Measurements from ENCODE around the gene POLR3H. TPM values are rescaled to one million over a fixed set of nuclear protein-coding genes. Genes with fewer than 3 reads are reported as not detected.

The POLR3H gene
- polyA plus RNA-seq, 1 donor (not counting 4 experiments of a cell fraction or from before 2014, with no cell fraction given): 44.7 TPM

- Histone ChIP-seq H3K4me1 (ENCODE audit: control insufficient read depth, extremely low read depth, insufficient read depth, low read length) (no peaks in the 10 kb centered on the region), H3K4me3 (ENCODE audit: control insufficient read depth in 2 of 3, extremely low read depth in 1 of 3, insufficient read depth in 2 of 3, low read depth in 1 of 3, low read length in 3 of 3) (no peak overlapping the region), H3K27ac (ENCODE audit: control insufficient read depth, insufficient read depth, low read length) (no peak overlapping the region), H3K27me3 (ENCODE audit: control insufficient read depth, extremely low read depth, insufficient read depth, low read length) (no peaks in the 10 kb centered on the region), H3K36me3 (ENCODE audit: control insufficient read depth in 2 of 2, extremely low read depth in 1 of 2, insufficient read depth in 2 of 2, low read length in 2 of 2) (peaks cover 34 to 47% of the 10 kb centered on the region in 2 experiments), H3K9ac (ENCODE audit: control insufficient read depth, extremely low read depth, insufficient read depth, low read length) (no peak overlapping the region), H3K79me2 (ENCODE audit: control insufficient read depth, insufficient read depth, low read length) (no peaks in the 10 kb centered on the region), H3K9me3 (ENCODE audit: control insufficient read depth, low read depth, low read length) (no peaks in the 10 kb centered on the region), H3K4me2 (ENCODE audit: control insufficient read depth, extremely low read depth, insufficient read depth, low read depth, low read length) (no peak overlapping the region), H3K9me1 (ENCODE audit: control insufficient read depth, extremely low read depth, insufficient read depth, low read length) (peaks cover 3% of the 10 kb centered on the region), H4K20me1 (ENCODE audit: control insufficient read depth, extremely low read depth, insufficient read depth, low read length) (no peaks in the 10 kb centered on the region), H2AFZ (ENCODE audit: control insufficient read depth, low read length) (no peak overlapping the region)
- TF ChIP-seq EZH2 (IDR thresholded peaks at IDR 0.05; ENCODE audit: low read length): no peak
- TF ChIP-seq CTCF (optimal IDR thresholded peaks at IDR 0.05 in 1 of 3, IDR thresholded peaks at IDR 0.05 in 1 of 3, conservative IDR thresholded peaks at IDR 0.05 in 1 of 3; ENCODE audit: extremely low read depth in 1 of 3, insufficient read depth in 2 of 3, low read length in 3 of 3): no peak
- no peak for FAIRE-seq
- no peak for DNase-seq (ENCODE audit: low read depth, low spot score)
- dilution Hi-C loops (cut with MboI; ENCODE audit: extremely low pct_ligation_motif_present, low sequenced_read_pairs): no loop called here
Measured at GRCh38 chr22:41524809-41525449, 19.3 kb downstream of the POLR3H start.

GRCh38 chr22:41524251-41524661 is 20.0 kb downstream of the POLR3H start:
- no peaks in the 10 kb centered on the region for H4K20me1 ChIP-seq (ENCODE audit: control insufficient read depth, extremely low read depth, insufficient read depth, low read length)
- H3K9me1 ChIP-seq (ENCODE audit: control insufficient read depth, extremely low read depth, insufficient read depth, low read length): peaks cover 3% of the 10 kb centered on the region
- H3K27ac ChIP-seq (ENCODE audit: control insufficient read depth, insufficient read depth, low read length): no peak overlapping the region
- no peaks in the 10 kb centered on the region for H3K9me3 ChIP-seq (ENCODE audit: control insufficient read depth, low read depth, low read length)
- TF ChIP-seq CTCF (optimal IDR thresholded peaks at IDR 0.05 in 1 of 3, IDR thresholded peaks at IDR 0.05 in 1 of 3, conservative IDR thresholded peaks at IDR 0.05 in 1 of 3; ENCODE audit: extremely low read depth in 1 of 3, insufficient read depth in 2 of 3, low read length in 3 of 3) (no peak), EZH2 (IDR thresholded peaks at IDR 0.05; ENCODE audit: low read length) (no peak)
- H3K4me2 ChIP-seq (ENCODE audit: control insufficient read depth, extremely low read depth, insufficient read depth, low read depth, low read length): no peak overlapping the region
- no peak overlapping the region for H3K4me3 ChIP-seq (ENCODE audit: control insufficient read depth in 2 of 3, extremely low read depth in 1 of 3, insufficient read depth in 2 of 3, low read depth in 1 of 3, low read length in 3 of 3)
- no peaks in the 10 kb centered on the region for H3K79me2 ChIP-seq (ENCODE audit: control insufficient read depth, insufficient read depth, low read length)
- no peaks in the 10 kb centered on the region for H3K4me1 ChIP-seq (ENCODE audit: control insufficient read depth, extremely low read depth, insufficient read depth, low read length)
- peaks cover 31 to 47% of the 10 kb centered on the region in 2 experiments for H3K36me3 ChIP-seq (ENCODE audit: control insufficient read depth in 2 of 2, extremely low read depth in 1 of 2, insufficient read depth in 2 of 2, low read length in 2 of 2)
- DNase-seq (ENCODE audit: low read depth, low spot score): no peak
- dilution Hi-C loops (cut with MboI; ENCODE audit: extremely low pct_ligation_motif_present, low sequenced_read_pairs): no loop called here
- no peaks in the 10 kb centered on the region for H3K27me3 ChIP-seq (ENCODE audit: control insufficient read depth, extremely low read depth, insufficient read depth, low read length)
- H3K9ac ChIP-seq (ENCODE audit: control insufficient read depth, extremely low read depth, insufficient read depth, low read length): no peak overlapping the region
- FAIRE-seq: no peak
- no peak overlapping the region for H2AFZ ChIP-seq (ENCODE audit: control insufficient read depth, low read length)
